IMR-90 (cell line): ENCODE measurements around the gene IL37. TPM values are rescaled to one million over a fixed set of nuclear protein-coding genes. Genes with fewer than 3 reads are reported as not detected.

Source experiments
- ATAC-seq: fragments of 200-7000 bp; cut with Tn5 transposase; 2 replicates; pipeline ENCODE4 v1.9.1; 2020; ENCODE audit warnings: low read depth, mild to moderate bottlenecking, moderate library complexity
- BruUV-seq: library from RNA; stranded (reverse); fragments of 400-500 nt; replicated peaks from 2 replicates; lab custom pipeline; 2021; lab: Mats Ljungman, UMichigan
- CTCF ChIA-PET: fragments of 300-600 bp; formaldehyde crosslinking; extraction: SDS; loops from one replicate; lab custom pipeline; 2021; ENCODE audit warnings: antibody characterized with exemption; lab: Yijun Ruan, JAX
- POLR2A ChIA-PET: fragments of 300-600 bp; sonication (Branson Sonifier 250); formaldehyde crosslinking; loops from one replicate; lab custom pipeline; 2022; ENCODE audit warnings: antibody characterized with exemption; ENCODE audit not compliant: unreplicated experiment; lab: Charles Lee
- DNase-seq: peaks from one replicate; pipeline ENCODE4 v3.0.0; 2013
- H2AFZ ChIP-seq: replicated peaks from 2 replicates; pipeline ENCODE3; 2013; ENCODE audit warnings: low read length, mild to moderate bottlenecking; ENCODE audit not compliant: poor library complexity
- H2AK5ac ChIP-seq: 2 replicates; pipeline ENCODE4 v1.6.1; 2013; ENCODE audit warnings: low read depth, low read length, inconsistent platforms
- H2AK9ac ChIP-seq: replicated peaks from 2 replicates; pipeline ENCODE3; 2013; ENCODE audit warnings: mild to moderate bottlenecking, low read depth, low read length, moderate library complexity; ENCODE audit not compliant: poor library complexity
- H2BK120ac ChIP-seq: 2 replicates; pipeline ENCODE4 v1.6.1; 2013; ENCODE audit warnings: low read depth, low read length, inconsistent platforms
- H2BK15ac ChIP-seq: 3 replicates; pipeline ENCODE4 v1.6.1; 2013; ENCODE audit warnings: low read depth, low read length, inconsistent platforms
- H2BK20ac ChIP-seq: 2 replicates; pipeline ENCODE4 v1.6.1; 2013; ENCODE audit warnings: low read depth, mild to moderate bottlenecking, inconsistent platforms, low read length, moderate library complexity
- H2BK5ac ChIP-seq: 2 replicates; pipeline ENCODE4 v1.6.1; 2013; ENCODE audit warnings: mild to moderate bottlenecking, low read depth, low read length, inconsistent platforms; ENCODE audit not compliant: poor library complexity, severe bottlenecking
- H3K14ac ChIP-seq: replicated peaks from 2 replicates; pipeline ENCODE4 v1.6.1; 2013; ENCODE audit warnings: low read depth, low read length, inconsistent platforms
- H3K18ac ChIP-seq: 2 replicates; pipeline ENCODE4 v1.6.1; 2013; ENCODE audit warnings: low read depth, low read length, control low read depth
- H3K23ac ChIP-seq: 2 replicates; pipeline ENCODE4 v1.6.1; 2013; ENCODE audit warnings: low read depth, low read length, inconsistent platforms
- H3K27ac ChIP-seq: 2 replicates; pipeline ENCODE4 v1.5.1; 2013; ENCODE audit warnings: mild to moderate bottlenecking, control low read depth, low read length; ENCODE audit not compliant: insufficient read depth
- H3K27me3 ChIP-seq: 2 replicates; pipeline ENCODE4 v1.6.1; 2013; ENCODE audit warnings: low read length; ENCODE audit not compliant: control insufficient read depth, insufficient read depth
- H3K36me3 ChIP-seq: 2 replicates; pipeline ENCODE4 v1.6.1; 2013; ENCODE audit warnings: low read length, mixed read lengths; ENCODE audit not compliant: control insufficient read depth, insufficient read depth
- H3K4ac ChIP-seq: 2 replicates; pipeline ENCODE4 v1.6.1; 2013; ENCODE audit warnings: low read depth, low read length, inconsistent platforms
- H3K4me1 ChIP-seq: 2 replicates; pipeline ENCODE4 v1.6.1; 2013; ENCODE audit warnings: low read length, mixed read lengths; ENCODE audit not compliant: control insufficient read depth, insufficient read depth
- H3K4me2 ChIP-seq: 2 replicates; pipeline ENCODE4 v1.6.1; 2013; ENCODE audit warnings: low read depth, mild to moderate bottlenecking, control low read depth, low read length, moderate library complexity
- H3K4me3 ChIP-seq: 2 replicates; pipeline ENCODE4 v1.5.1; 2013; ENCODE audit warnings: low read depth, mild to moderate bottlenecking, control low read depth, low read length, moderate library complexity; ENCODE audit not compliant: insufficient read depth
- H3K56ac ChIP-seq: 2 replicates; pipeline ENCODE4 v1.6.1; 2013; ENCODE audit warnings: low read length, inconsistent platforms; ENCODE audit not compliant: insufficient read depth; ENCODE audit errors: extremely low read depth
- H3K79me1 ChIP-seq, 2 experiments: 2 replicates each; pipeline ENCODE4 v1.6.1; 2013; ENCODE audit warnings: low read length in 2 of 2, inconsistent platforms in 1 of 2, low read depth in 1 of 2
- H3K9ac ChIP-seq: 2 replicates; pipeline ENCODE4 v1.6.1; 2013; ENCODE audit warnings: low read depth, low read length, control low read depth
- H3K9me1 ChIP-seq: 2 replicates; pipeline ENCODE4 v1.6.1; 2013; ENCODE audit warnings: low read length, inconsistent platforms; ENCODE audit not compliant: insufficient read depth
- H3K9me3 ChIP-seq: 2 replicates; pipeline ENCODE4 v1.6.1; 2013; ENCODE audit warnings: low read length; ENCODE audit not compliant: control insufficient read depth, insufficient read depth
- H4K20me1 ChIP-seq: 2 replicates; pipeline ENCODE4 v1.6.1; 2013; ENCODE audit warnings: low read length, inconsistent platforms; ENCODE audit not compliant: insufficient read depth
- H4K5ac ChIP-seq: 2 replicates; pipeline ENCODE4 v1.6.1; 2013; ENCODE audit warnings: mild to moderate bottlenecking, low read depth, low read length, control low read depth
- H4K8ac ChIP-seq, 2 experiments: 2 replicates each; pipeline ENCODE4 v1.6.1; 2013; ENCODE audit warnings: low read depth in 2 of 2, low read length in 2 of 2, control low read depth in 1 of 2, inconsistent platforms in 1 of 2
- H4K91ac ChIP-seq: 2 replicates; pipeline ENCODE4 v1.6.1; 2013; ENCODE audit warnings: low read depth, low read length, inconsistent platforms; ENCODE audit not compliant: insufficient read depth
- BHLHE40 ChIP-seq: fragments of 150-350 bp; IDR thresholded peaks from 2 replicates; pipeline ENCODE4 v1.6.1; 2016; ENCODE audit warnings: mild to moderate bottlenecking, low read depth, low read length
- CHD1 ChIP-seq: IDR thresholded peaks from 2 replicates; pipeline ENCODE4 v1.6.1; 2012; ENCODE audit warnings: low read depth, low read length, improper control_type of control experiment
- FOS ChIP-seq: fragments of 150-350 bp; IDR thresholded peaks from 2 replicates; pipeline ENCODE4 v1.6.1; 2016; ENCODE audit warnings: low read depth, low read length
- MAZ ChIP-seq: IDR thresholded peaks from 2 replicates; pipeline ENCODE4 v1.6.1; 2012; ENCODE audit warnings: low read depth, mild to moderate bottlenecking, low read length, improper control_type of control experiment, moderate library complexity, borderline replicate concordance
- MXI1 ChIP-seq: IDR thresholded peaks from 2 replicates; pipeline ENCODE4 v1.6.1; 2012; ENCODE audit warnings: low read depth, mild to moderate bottlenecking, low read length, moderate library complexity, borderline replicate concordance
- RAD21 ChIP-seq: IDR thresholded peaks from 2 replicates; pipeline ENCODE4 v1.6.1; 2012; ENCODE audit warnings: low read length, improper control_type of control experiment
- RCOR1 ChIP-seq: IDR thresholded peaks from 2 replicates; pipeline ENCODE4 v1.6.1; 2012; ENCODE audit warnings: mild to moderate bottlenecking, low read length, improper control_type of control experiment; ENCODE audit not compliant: insufficient replicate concordance
- RFX5 ChIP-seq: IDR thresholded peaks from 2 replicates; pipeline ENCODE4 v1.8.0; 2012; ENCODE audit warnings: low read depth, mild to moderate bottlenecking, low read length, moderate library complexity
- SMC3 ChIP-seq: fragments of 150-350 bp; IDR thresholded peaks from 2 replicates; pipeline ENCODE4 v1.6.1; 2016; ENCODE audit warnings: low read depth, mild to moderate bottlenecking, antibody characterized with exemption, low read length, moderate library complexity
- WGBS, 2 experiments: methylation state at CpG; one replicate each; pipeline versions ENCODE4 v1.1.5 to v1.1.7; 2013; ENCODE audit warnings: missing lambda C conversion rate in 2 of 2; ENCODE audit not compliant: insufficient read length in 1 of 2; ENCODE audit errors: extremely low coverage in 2 of 2; 5-methylcytosine and 5-hydroxymethylcytosine counted together
- dilution Hi-C: fragments of 300-500 bp; cut with HindIII; formaldehyde crosslinking; loops from one replicate; pipeline ENCODE4 v1.14.3; 2018; ENCODE audit warnings: low sequenced_read_pairs; ENCODE audit not compliant: unreplicated experiment
- in situ Hi-C: fragments of 300-500 bp; cut with MboI; formaldehyde crosslinking; loops from 3 replicates; pipeline ENCODE4 v1.14.3; 2019; ENCODE audit warnings: low sequenced_read_pairs, inconsistent platforms, mixed read lengths
- intact Hi-C: fragments of 100-400 bp; cut with micrococcal nuclease; formaldehyde crosslinking; loops from 2 replicates; pipeline ENCODE4 v1.10.0; 2022
- polyA plus RNA-seq, 3 experiments: library from polyadenylated mRNA; depleted of rRNA; stranded (reverse); fragments of >200 nt; gene quantifications; 2 replicates each; pipeline ENCODE4 v1.2.3, GENCODE V29; 2012; ENCODE audit warnings: low replicate concordance in 1 of 3
- total RNA-seq: library from RNA; depleted of rRNA; stranded (reverse); fragments of >200 nt; gene quantifications from 2 replicates; pipeline ENCODE4 v1.2.3, GENCODE V29; 2012
- TF ChIP-seq, protein P1 (sequence below): fragments of 150-350 bp; IDR thresholded peaks from 2 replicates; pipeline ENCODE4 v1.6.1; 2017; ENCODE audit warnings: mild to moderate bottlenecking, antibody characterized with exemption, low read length, low read depth
- TF ChIP-seq, protein P2 (sequence below): conservative IDR thresholded peaks from 2 replicates; pipeline ENCODE4 v1.5.1; 2012; ENCODE audit warnings: mild to moderate bottlenecking, low read depth, low read length, improper control_type of control experiment
- TF ChIP-seq, protein P3 (sequence below): fragments of 150-350 bp; IDR thresholded peaks from 2 replicates; pipeline ENCODE4 v1.6.1; 2016; ENCODE audit warnings: low read depth, mild to moderate bottlenecking, low read length, moderate library complexity, borderline replicate concordance

Gene IL37
- total and polyA plus RNA-seq, 2 of the 4 experiments (the other 2 are of a cell fraction), result 0.15 TPM; not detected in 1

DNA sequence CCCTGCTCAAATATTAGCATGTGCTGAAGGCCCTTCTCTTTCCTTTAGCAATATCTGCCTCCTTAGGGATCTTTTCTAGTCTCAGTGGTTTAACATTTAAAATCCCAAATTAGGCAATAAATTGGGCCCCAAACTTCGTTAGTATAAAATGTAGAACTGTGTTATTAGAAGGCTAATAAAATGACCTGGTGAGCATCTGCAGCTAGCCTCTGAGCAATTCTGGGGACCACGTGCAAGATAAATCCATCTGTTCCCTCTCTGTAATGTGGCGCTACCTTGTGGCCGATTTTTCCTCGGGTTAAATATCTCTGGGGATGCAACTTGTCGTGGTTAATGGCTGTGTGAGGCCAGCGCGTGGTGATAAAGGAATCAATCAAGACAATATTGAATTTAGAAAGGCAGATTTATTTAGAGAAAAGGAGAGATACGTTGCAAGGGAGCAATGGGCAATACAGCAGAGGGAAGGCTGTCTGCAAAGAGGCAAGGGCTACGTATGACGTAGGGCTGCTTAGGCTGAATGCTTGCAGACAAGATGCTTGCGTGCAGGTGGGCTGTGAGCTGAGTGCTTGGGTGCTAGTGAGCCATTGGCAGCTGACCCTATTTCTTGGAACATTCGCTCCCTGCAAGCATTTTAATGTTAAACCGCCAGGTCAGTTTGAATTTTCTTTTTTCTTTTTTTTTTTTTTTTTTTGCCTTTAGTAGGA lies 48.3 kb downstream of the IL37 start (continued):
- TF ChIP-seq FOS, result no peak

DNA sequence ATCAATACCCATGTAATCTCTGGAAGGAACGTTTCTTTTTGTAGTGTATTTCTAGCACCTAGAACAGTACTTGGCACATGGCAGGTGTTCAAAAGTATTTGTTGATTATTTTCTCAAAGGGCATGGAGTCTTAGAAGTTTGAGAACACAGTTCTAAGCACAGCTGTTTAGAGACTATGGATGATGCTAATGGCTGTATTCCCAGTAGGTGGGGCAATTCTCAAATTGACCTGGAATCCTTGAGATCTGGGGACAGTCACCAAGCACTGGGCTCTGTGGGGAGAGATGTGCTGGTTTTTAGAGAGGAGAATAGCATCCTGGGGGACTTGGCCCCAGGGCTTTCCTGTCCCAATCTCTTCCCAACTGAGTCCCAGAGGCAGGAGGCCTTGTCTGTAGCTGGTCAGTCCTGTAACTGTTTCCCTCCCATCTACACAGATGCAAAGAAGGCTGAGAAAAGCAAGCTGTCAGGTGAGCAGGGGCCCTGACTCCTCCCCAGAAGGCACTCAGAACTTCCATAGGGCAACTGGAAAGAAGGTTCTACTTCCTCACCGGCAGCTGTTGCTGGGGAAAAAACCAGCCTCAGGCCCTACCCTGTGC lies 49.4 kb downstream of the IL37 start:
- H2BK5ac ChIP-seq, result no peak overlapping the region
- TF ChIP-seq RAD21, result no peak
- TF ChIP-seq, protein P1, sequence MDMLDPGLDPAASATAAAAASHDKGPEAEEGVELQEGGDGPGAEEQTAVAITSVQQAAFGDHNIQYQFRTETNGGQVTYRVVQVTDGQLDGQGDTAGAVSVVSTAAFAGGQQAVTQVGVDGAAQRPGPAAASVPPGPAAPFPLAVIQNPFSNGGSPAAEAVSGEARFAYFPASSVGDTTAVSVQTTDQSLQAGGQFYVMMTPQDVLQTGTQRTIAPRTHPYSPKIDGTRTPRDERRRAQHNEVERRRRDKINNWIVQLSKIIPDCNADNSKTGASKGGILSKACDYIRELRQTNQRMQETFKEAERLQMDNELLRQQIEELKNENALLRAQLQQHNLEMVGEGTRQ, result no peak
- TF ChIP-seq FOS, result no peak
- TF ChIP-seq CHD1, result no peak
- TF ChIP-seq SMC3, result no peak
- no peak for TF ChIP-seq RCOR1
- TF ChIP-seq, protein P2, sequence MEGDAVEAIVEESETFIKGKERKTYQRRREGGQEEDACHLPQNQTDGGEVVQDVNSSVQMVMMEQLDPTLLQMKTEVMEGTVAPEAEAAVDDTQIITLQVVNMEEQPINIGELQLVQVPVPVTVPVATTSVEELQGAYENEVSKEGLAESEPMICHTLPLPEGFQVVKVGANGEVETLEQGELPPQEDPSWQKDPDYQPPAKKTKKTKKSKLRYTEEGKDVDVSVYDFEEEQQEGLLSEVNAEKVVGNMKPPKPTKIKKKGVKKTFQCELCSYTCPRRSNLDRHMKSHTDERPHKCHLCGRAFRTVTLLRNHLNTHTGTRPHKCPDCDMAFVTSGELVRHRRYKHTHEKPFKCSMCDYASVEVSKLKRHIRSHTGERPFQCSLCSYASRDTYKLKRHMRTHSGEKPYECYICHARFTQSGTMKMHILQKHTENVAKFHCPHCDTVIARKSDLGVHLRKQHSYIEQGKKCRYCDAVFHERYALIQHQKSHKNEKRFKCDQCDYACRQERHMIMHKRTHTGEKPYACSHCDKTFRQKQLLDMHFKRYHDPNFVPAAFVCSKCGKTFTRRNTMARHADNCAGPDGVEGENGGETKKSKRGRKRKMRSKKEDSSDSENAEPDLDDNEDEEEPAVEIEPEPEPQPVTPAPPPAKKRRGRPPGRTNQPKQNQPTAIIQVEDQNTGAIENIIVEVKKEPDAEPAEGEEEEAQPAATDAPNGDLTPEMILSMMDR, result no peak
- TF ChIP-seq MXI1, result no peak
- TF ChIP-seq, protein P3, sequence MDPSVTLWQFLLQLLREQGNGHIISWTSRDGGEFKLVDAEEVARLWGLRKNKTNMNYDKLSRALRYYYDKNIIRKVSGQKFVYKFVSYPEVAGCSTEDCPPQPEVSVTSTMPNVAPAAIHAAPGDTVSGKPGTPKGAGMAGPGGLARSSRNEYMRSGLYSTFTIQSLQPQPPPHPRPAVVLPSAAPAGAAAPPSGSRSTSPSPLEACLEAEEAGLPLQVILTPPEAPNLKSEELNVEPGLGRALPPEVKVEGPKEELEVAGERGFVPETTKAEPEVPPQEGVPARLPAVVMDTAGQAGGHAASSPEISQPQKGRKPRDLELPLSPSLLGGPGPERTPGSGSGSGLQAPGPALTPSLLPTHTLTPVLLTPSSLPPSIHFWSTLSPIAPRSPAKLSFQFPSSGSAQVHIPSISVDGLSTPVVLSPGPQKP, result no peak
- TF ChIP-seq MAZ, result no peak
- TF ChIP-seq BHLHE40, result no peak
- no peak for TF ChIP-seq RFX5
- H2BK15ac ChIP-seq, result no peak overlapping the region
- ChIA-PET CTCF (no interaction called here), POLR2A (no interaction called here)
- H4K5ac ChIP-seq, result no peak overlapping the region
- no CpG with 5 or more reads among the region's 2 CpGs for WGBS, 2 experiments
- no peak overlapping the region for H2AK5ac ChIP-seq
- no peak overlapping the region for H4K91ac ChIP-seq
- H3K4ac ChIP-seq, result no peak overlapping the region
- dilution Hi-C loops, result no loop called here
- no peaks in the 10 kb centered on the region for H3K9me1 ChIP-seq
- ATAC-seq, result no peak
- H3K9ac ChIP-seq, result no peak overlapping the region
- in situ Hi-C loops, result no loop called here
- no peak overlapping the region for H3K4me2 ChIP-seq
- no peak overlapping the region for H3K27ac ChIP-seq
- H3K36me3 ChIP-seq, result no peaks in the 10 kb centered on the region
- no peaks in the 10 kb centered on the region for H3K9me3 ChIP-seq
- no peak overlapping the region for H3K18ac ChIP-seq
- H4K20me1 ChIP-seq, result no peaks in the 10 kb centered on the region
- peaks cover 29% of the 10 kb centered on the region for H3K27me3 ChIP-seq
- no peak overlapping the region for H2AFZ ChIP-seq
- BruUV-seq, result no TSS peak
- no peak for DNase-seq
- no peak overlapping the region for H2BK20ac ChIP-seq
- intact Hi-C loops, result no loop called here
- H3K4me3 ChIP-seq, result no peak overlapping the region
- no peak overlapping the region for H2BK120ac ChIP-seq
- no peak overlapping the region for H3K56ac ChIP-seq
- H2AK9ac ChIP-seq, result no peak overlapping the region
- no peaks in the 10 kb centered on the region for H3K4me1 ChIP-seq
- H3K23ac ChIP-seq, result no peak overlapping the region
- no peaks in the 10 kb centered on the region for H3K79me1 ChIP-seq
- no peak overlapping the region for H4K8ac ChIP-seq
- H3K14ac ChIP-seq, result no peak overlapping the region
